Retinal pigment epithelial cell (primary cell): ENCODE measurements around the gene GGA3.
A peak's percentile ranks its signal among the peaks of the same experiment; 100 is the strongest.
"Not testable (repeated sequence)": the region's sequence is repeated elsewhere in the genome, so short reads cannot be mapped to it uniquely, and the experiment has no call there.

Experiments
- DNase-seq: peaks from one replicate; pipeline ENCODE4 v3.0.0-alpha.2; 2010; ENCODE audit warnings: low read depth
- H3K4me3 ChIP-seq: 2 replicates; pipeline ENCODE4 v1.5.1; 2011; ENCODE audit warnings: mild to moderate bottlenecking, low read length, control low read depth, moderate library complexity
- TF ChIP-seq, protein P1 (sequence below): conservative IDR thresholded peaks from 2 replicates; pipeline ENCODE4 v1.5.1; 2011; ENCODE audit warnings: low read depth, low read length, control low read depth, inconsistent platforms

GGA3 gene

DNA sequence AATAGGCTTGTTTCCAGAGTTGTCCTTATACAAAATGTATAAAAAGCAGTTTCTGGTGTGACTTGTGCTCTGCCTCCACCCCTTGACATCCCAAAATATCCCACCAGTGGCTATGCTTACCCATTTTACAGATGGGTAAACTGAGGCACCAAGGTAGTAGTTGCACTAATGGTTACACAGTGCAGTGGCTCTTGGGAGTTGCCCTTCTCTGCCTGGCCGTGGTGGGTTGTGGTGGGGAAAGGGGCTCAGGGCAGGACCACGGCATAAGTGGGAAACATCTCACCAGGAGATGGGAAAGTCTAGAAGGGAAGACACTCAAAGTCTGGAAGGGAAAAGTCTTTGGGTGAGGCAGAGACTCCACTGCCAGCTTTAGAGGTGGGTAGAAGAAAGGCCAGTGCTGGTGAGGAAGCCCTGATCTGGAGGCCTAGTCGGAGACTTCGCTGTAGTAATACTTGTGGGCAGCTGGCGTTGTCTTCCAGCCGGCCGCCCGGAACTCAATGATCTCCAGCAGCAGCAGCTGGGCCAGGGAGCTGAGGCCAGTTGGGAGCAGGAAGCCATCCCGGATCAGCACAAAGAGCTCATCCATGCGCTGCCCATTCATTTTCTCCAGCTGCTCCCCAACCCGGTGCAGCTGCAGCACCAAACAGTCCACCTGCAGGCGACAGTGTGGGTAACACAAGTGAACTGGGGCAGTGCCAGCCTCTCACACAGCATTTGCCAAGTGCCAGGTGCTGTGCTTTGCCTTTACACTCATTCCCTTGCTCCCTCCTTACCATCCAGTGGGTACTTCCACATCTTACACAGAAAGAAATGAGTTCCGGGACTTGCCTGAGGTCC, 5.1 kb upstream of the GGA3 start:
- H3K4me3 ChIP-seq, result no peak overlapping the region
- DNase-seq, result no peak
- TF ChIP-seq, protein P1, sequence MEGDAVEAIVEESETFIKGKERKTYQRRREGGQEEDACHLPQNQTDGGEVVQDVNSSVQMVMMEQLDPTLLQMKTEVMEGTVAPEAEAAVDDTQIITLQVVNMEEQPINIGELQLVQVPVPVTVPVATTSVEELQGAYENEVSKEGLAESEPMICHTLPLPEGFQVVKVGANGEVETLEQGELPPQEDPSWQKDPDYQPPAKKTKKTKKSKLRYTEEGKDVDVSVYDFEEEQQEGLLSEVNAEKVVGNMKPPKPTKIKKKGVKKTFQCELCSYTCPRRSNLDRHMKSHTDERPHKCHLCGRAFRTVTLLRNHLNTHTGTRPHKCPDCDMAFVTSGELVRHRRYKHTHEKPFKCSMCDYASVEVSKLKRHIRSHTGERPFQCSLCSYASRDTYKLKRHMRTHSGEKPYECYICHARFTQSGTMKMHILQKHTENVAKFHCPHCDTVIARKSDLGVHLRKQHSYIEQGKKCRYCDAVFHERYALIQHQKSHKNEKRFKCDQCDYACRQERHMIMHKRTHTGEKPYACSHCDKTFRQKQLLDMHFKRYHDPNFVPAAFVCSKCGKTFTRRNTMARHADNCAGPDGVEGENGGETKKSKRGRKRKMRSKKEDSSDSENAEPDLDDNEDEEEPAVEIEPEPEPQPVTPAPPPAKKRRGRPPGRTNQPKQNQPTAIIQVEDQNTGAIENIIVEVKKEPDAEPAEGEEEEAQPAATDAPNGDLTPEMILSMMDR, result no peak

- DNase-seq, result no peak
- no peak overlapping the region for H3K4me3 ChIP-seq
- TF ChIP-seq, protein P1, result no peak
Observed at GRCh38 chr17:75265614-75266315, 4.4 kb upstream of the GGA3 start.

DNA sequence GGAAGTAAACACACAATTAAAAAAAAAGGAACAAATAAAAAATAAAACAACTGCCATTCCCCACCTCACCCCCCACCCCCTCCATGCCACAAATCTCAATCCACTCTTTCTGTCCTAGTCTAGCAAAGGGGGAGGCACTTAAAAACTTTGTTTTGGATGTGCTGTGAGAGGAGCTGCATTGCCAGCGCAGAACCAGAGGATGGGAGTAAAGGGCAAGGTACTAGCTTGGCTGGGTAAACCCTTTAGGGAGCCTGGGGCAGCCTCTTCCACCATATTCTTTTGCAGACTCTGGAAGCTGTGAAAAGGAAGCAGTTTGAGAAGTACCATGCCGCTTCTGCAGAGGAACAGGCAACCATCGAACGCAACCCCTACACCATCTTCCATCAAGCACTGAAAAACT, 1.6 kb upstream of the GGA3 start:
- no peak for DNase-seq
- TF ChIP-seq, protein P1, result no peak
- H3K4me3 ChIP-seq, result no peak overlapping the region

DNA sequence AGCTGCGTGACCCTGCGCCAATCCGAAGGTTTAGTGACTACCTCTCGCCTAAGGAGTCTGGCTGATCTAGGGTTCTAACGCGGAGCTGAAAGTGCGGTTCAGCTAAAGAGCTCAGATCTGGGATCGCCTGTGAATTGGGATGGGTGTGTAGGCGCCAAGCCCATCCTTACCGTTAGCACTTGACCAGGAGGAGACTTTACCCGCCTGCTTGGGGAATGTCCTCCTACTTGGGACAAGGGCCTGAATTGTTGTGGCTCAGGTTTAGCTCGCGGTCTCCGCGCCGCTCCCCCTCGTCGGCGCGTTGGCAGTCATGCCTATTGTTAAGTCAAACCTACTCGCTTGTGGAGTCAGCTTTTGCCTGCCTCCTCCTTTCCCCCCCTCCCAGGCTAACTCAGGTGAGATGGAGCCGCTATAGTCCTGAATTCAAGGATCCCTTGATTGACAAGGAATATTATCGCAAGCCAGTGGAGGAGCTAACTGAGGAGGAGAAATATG, 753 bp upstream of the GGA3 start:
- TF ChIP-seq, protein P1, result no peak
- no peak for DNase-seq
- H3K4me3 ChIP-seq, result peak overlapping the region; percentile 62

GRCh38 chr17:75260641-75261335, 618 bp downstream of the GGA3 start:
- H3K4me3 ChIP-seq, result peak overlapping the region; percentile 62
- TF ChIP-seq, protein P1, result peak; percentile 13
- no peak for DNase-seq

DNA sequence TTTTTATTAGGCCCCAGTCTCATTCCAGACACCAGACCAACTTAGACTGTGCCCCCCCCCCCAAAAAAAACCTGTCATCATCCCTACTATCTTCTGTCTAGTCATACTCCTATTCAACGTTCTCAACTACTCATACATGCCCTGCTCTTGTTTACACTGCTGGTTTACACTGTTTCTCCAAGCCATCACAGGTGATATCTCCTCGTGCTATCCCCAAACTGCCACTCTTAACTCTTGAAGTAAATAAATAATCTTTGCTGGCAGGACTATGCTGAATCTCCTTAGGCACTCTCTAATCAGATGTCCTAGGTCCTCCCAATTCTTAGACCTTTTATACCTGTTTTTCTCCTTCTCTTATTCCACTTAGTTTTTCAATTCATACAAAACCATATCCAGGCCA, 4.2 kb downstream of the GGA3 start:
- DNase-seq, H3K4me3 ChIP-seq: not testable (repeated sequence)

- H3K4me3 ChIP-seq, DNase-seq: not testable (repeated sequence)
Observed at GRCh38 chr17:75255954-75256698, 5.3 kb downstream of the GGA3 start.
